CD4-positive, alpha-beta T cell treated with Interferon alpha-2 for 1 hour (primary cell): ENCODE measurements around the gene PFN3.
A peak's percentile ranks its signal among the peaks of the same experiment; 100 is the strongest.

Experiments used
- DNase-seq, 2 donors: peaks; one replicate each; pipeline ENCODE4 v3.0.0-alpha.2; 2020 to 2022

Gene PFN3

GRCh38 chr5:177437623-177438022 lies 37.2 kb upstream of the PFN3 start:
- no peak for DNase-seq

GRCh38 chr5:177435847-177436536 lies 35.5 kb upstream of the PFN3 start:
- no peak for DNase-seq

- no peak for DNase-seq
Measured at GRCh38 chr5:177434942-177435738, 34.7 kb upstream of the PFN3 start.

- peak in 1 of 2 donors; percentile 59 for DNase-seq
Measured at GRCh38 chr5:177434437-177434836, 34.0 kb upstream of the PFN3 start.

- no peak for DNase-seq
Measured at GRCh38 chr5:177433658-177434217, 33.3 kb upstream of the PFN3 start.

GRCh38 chr5:177432839-177433657 lies 32.6 kb upstream of the PFN3 start:
- no peak for DNase-seq

- DNase-seq, result no peak
Measured at GRCh38 chr5:177432143-177432838, 31.8 kb upstream of the PFN3 start.

- DNase-seq, result peak; percentile 81 to 84
Measured at GRCh38 chr5:177431317-177432142, 31.1 kb upstream of the PFN3 start.

GRCh38 chr5:177430972-177431316 lies 30.5 kb upstream of the PFN3 start:
- DNase-seq, result no peak

GRCh38 chr5:177430140-177430951 lies 29.9 kb upstream of the PFN3 start:
- DNase-seq, result no peak

GRCh38 chr5:177429248-177430040 lies 29.0 kb upstream of the PFN3 start:
- DNase-seq, result peak; percentile 89 to 90

- no peak for DNase-seq
Measured at GRCh38 chr5:177428574-177429217, 28.2 kb upstream of the PFN3 start.

- no peak for DNase-seq
Measured at GRCh38 chr5:177427919-177428573, 27.6 kb upstream of the PFN3 start.

- no peak for DNase-seq
Measured at GRCh38 chr5:177427211-177427822, 26.9 kb upstream of the PFN3 start.

- DNase-seq, result peak; percentile 68 to 80
Measured at GRCh38 chr5:177426566-177427210, 26.2 kb upstream of the PFN3 start, which contains the start of gene GRK6. TSS of gene GRK6 (plus strand) at chr5:177426676. CDS start at chr5:177426846, 170 bp downstream.

GRCh38 chr5:177425801-177426565 lies 25.5 kb upstream of the PFN3 start:
- DNase-seq, result peak; percentile 100
